Measurements from ENCODE around the gene S100A5. TPM values are rescaled to one million over a fixed set of nuclear protein-coding genes. Genes with fewer than 3 reads are reported as not detected.

The S100A5 gene
- total and polyA plus RNA-seq, 8 donors = not detected

DNA sequence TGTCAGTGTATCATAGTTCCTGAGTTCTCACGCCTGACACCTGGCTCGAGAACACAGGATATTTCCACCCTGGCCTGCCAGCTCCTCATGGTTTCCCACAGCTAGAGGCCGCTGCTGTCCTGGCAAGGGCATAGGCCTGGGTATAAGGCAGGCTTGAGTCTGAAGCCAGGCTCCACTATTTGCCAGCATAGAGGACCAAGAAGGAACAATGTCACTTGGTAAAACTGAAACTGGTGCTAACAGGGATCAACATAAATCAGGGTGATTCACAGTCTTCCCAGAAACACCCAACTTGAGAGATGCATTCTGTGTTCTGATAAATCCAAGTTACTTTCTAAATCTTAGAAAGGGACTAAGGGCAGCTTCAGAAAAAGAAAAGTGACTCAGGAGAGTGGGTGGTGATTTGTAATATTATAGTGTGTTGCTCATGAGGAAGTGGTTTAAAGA, 31.9 kb upstream of the S100A5 start:
- Histone ChIP-seq H3K36me3 (no peaks in the 10 kb centered on the region), H3K4me1 (peaks cover 0 to 9% (median 0%) of the 10 kb centered on the region in 3 donors), H3K27me3 (no peaks in the 10 kb centered on the region), H3K4me3 (no peak overlapping the region), H3K27ac (peak overlapping the region in 2 of 4 donors; percentile 50 to 51), H3K9me3 (no peaks in the 10 kb centered on the region)
- FAIRE-seq (no peak), ATAC-seq (peak; percentile 90 to 94 (median 92)), DNase-seq (peak; percentile 80 to 92 (median 84))
- intact Hi-C loops (cut with DNase I) = loop anchor here in 1 of 3 donors (10.0 kb wide), 1 partner anchor 52 kb away; the partner anchor contains the start of genes S100A1 and S100A13
- WGBS, 2 donors = 2 to 4% methylated on average over 3 of the region's 3 CpGs
- TF ChIP-seq, protein P1, sequence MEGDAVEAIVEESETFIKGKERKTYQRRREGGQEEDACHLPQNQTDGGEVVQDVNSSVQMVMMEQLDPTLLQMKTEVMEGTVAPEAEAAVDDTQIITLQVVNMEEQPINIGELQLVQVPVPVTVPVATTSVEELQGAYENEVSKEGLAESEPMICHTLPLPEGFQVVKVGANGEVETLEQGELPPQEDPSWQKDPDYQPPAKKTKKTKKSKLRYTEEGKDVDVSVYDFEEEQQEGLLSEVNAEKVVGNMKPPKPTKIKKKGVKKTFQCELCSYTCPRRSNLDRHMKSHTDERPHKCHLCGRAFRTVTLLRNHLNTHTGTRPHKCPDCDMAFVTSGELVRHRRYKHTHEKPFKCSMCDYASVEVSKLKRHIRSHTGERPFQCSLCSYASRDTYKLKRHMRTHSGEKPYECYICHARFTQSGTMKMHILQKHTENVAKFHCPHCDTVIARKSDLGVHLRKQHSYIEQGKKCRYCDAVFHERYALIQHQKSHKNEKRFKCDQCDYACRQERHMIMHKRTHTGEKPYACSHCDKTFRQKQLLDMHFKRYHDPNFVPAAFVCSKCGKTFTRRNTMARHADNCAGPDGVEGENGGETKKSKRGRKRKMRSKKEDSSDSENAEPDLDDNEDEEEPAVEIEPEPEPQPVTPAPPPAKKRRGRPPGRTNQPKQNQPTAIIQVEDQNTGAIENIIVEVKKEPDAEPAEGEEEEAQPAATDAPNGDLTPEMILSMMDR (IDR thresholded peaks at IDR 0.05) = peak; percentile 69 to 88 (median 77)

DNA sequence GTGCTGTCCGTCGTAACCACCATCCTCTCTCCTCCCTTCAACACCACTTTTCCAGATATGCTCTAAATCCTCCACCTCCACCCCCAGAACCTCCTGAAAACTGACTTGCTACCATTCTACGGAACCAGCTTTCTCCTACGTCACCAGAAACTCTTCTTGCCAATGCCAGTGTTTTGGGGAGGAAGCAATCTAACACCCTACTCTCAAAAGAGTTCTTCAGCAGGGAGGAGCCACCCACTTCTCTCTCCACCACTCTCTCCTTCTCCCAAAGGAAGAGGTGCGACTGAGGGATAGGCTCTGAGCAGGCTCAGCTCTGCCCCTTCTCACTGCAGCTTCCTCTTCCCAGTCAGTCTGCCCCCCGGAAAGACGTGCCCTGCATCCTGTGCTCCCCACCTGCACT, 31.0 kb upstream of the S100A5 start:
- FAIRE-seq (no peak), DNase-seq (peak in 1 of 6 donors; percentile 15), ATAC-seq (no peak)
- intact Hi-C loops (cut with DNase I) = loop anchor here in 2 of 3 donors (2.0 to 10.0 kb wide), 2 partner anchors 53 to 59 kb away; partner anchors contain the start of genes S100A1 (in 1 of the 2) and S100A13 (in 1 of the 2)
- Histone ChIP-seq H3K4me3 (no peak overlapping the region), H3K27ac (no peak overlapping the region), H3K4me1 (peaks cover 0 to 14% (median 0%) of the 10 kb centered on the region in 3 donors), H3K36me3 (no peaks in the 10 kb centered on the region), H3K9me3 (no peaks in the 10 kb centered on the region), H3K27me3 (no peaks in the 10 kb centered on the region)
- TF ChIP-seq, protein P1 (IDR thresholded peaks at IDR 0.05) = no peak
- 56 to 73% methylated on average over 7 of the region's 7 CpGs for WGBS, 2 donors

DNA sequence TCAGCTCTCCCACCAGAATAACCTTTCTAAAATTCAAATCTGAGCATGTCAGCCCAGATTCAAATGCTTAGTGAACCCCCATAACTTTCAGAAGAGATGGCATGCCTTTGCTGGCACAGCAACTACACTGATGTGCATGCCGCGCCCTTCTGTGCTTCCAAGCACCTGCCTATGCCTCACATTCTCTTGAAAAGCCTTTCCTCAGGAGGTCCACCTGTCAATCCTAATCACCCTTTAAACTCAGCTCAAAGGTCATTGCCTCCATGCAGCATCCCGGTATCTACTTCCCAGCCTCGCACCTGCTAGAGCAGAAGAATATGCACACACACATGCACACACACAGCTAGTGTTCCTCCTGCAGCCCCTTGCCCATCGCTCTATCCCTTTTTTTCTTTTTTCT, 30.1 kb upstream of the S100A5 start:
- H3K9me3 ChIP-seq = no peaks in the 10 kb centered on the region
- no peak overlapping the region for H3K4me3 ChIP-seq
- peaks cover 0 to 20% (median 0%) of the 10 kb centered on the region in 3 donors for H3K4me1 ChIP-seq
- no peak for FAIRE-seq
- H3K36me3 ChIP-seq = no peaks in the 10 kb centered on the region
- DNase-seq = no peak
- TF ChIP-seq, protein P1 (IDR thresholded peaks at IDR 0.05) = no peak
- 55 to 66% methylated on average over 5 of the region's 5 CpGs for WGBS, 2 donors
- no peak overlapping the region for H3K27ac ChIP-seq
- intact Hi-C loops (cut with DNase I) = loop anchor here in 2 of 3 donors (2.0 to 10.0 kb wide), 2 partner anchors 54 to 58 kb away; partner anchors contain the start of genes S100A1 (in 1 of the 2) and S100A13 (in 1 of the 2)
- no peak for ATAC-seq
- no peaks in the 10 kb centered on the region for H3K27me3 ChIP-seq

DNA sequence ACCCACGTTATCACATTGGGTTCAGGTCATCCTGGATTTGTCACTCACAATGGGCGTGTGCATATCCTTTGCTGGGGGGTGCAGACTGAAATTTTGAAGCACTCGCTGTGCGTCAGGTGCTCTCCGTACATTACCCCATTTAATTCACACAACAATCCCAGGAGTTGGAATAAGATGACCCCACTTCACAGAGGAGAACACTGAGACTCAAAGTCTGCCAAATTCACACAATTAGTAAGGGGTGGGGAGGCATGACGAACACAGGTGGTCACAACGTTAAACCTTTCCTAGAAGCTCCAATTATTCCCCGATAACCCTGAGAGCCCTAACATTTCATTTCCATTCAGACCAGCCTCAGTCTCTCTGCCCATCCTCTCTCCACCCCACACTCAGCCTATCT, 28.7 kb upstream of the S100A5 start:
- intact Hi-C loops (cut with DNase I) = no loop called here
- ATAC-seq (no peak), FAIRE-seq (no peak), DNase-seq (no peak)
- no peak overlapping the region for H3K27ac ChIP-seq
- TF ChIP-seq, protein P1 (IDR thresholded peaks at IDR 0.05) = no peak
- H3K36me3 ChIP-seq = no peaks in the 10 kb centered on the region
- H3K27me3 ChIP-seq = no peaks in the 10 kb centered on the region
- peaks cover 0 to 24% (median 0%) of the 10 kb centered on the region in 3 donors for H3K4me1 ChIP-seq
- no peak overlapping the region for H3K4me3 ChIP-seq
- H3K9me3 ChIP-seq = no peaks in the 10 kb centered on the region
- WGBS, 2 donors = 55 to 63% methylated on average over 8 of the region's 8 CpGs
